GM23338 (cell line): ENCODE measurements around the gene TSEN2. TPM values are rescaled to one million over a fixed set of nuclear protein-coding genes. Genes with fewer than 3 reads are reported as not detected.

Source experiments
- ATAC-seq: fragments of 200-7000 bp; cut with Tn5 transposase; 3 replicates; pipeline ENCODE4 v1.9.1; 2020
- DNase-seq: peaks from one replicate; pipeline ENCODE4 v3.0.0-alpha.2; 2015; ENCODE audit warnings: low spot score
- H2AFZ ChIP-seq: fragments of 200-600 bp; sonication (generic); 2 replicates; pipeline ENCODE4 v1.8.0; 2016; ENCODE audit warnings: antibody characterized with exemption, mild to moderate bottlenecking, moderate library complexity
- H3F3A ChIP-seq: fragments of 200-600 bp; sonication (generic); replicated peaks from 2 replicates; pipeline ENCODE4 v1.8.0; 2017; ENCODE audit warnings: antibody characterized with exemption, mixed run types, low read depth
- H3K27ac ChIP-seq: fragments of 200-600 bp; sonication (generic); 2 replicates; pipeline ENCODE4 v1.6.1; 2016; ENCODE audit warnings: low read depth
- H3K27me3 ChIP-seq: fragments of 200-600 bp; sonication (generic); 2 replicates; pipeline ENCODE4 v1.8.0; 2016; ENCODE audit warnings: mild to moderate bottlenecking, mixed run types, moderate library complexity; ENCODE audit not compliant: insufficient read depth
- H3K36me3 ChIP-seq: fragments of 200-600 bp; sonication (generic); 2 replicates; pipeline ENCODE4 v1.8.0; 2016; ENCODE audit warnings: mild to moderate bottlenecking; ENCODE audit not compliant: insufficient read depth
- H3K4me1 ChIP-seq: fragments of 200-600 bp; sonication (generic); 2 replicates; pipeline ENCODE4 v1.8.0; 2016; ENCODE audit warnings: mild to moderate bottlenecking, moderate library complexity; ENCODE audit not compliant: insufficient read depth
- H3K4me2 ChIP-seq: fragments of 200-600 bp; sonication (generic); 2 replicates; pipeline ENCODE4 v1.7.1; 2017; ENCODE audit warnings: mixed run types
- H3K4me3 ChIP-seq: fragments of 200-600 bp; sonication (generic); 2 replicates; pipeline ENCODE4 v1.6.1; 2016; ENCODE audit warnings: mixed run types
- H3K79me2 ChIP-seq: fragments of 200-600 bp; sonication (generic); replicated peaks from 2 replicates; pipeline ENCODE4 v1.8.0; 2017; ENCODE audit warnings: mild to moderate bottlenecking; ENCODE audit not compliant: insufficient read depth
- H3K9me2 ChIP-seq: fragments of 200-600 bp; sonication (generic); 2 replicates; pipeline ENCODE4 v1.8.0; 2017; ENCODE audit not compliant: insufficient read depth
- H4K20me1 ChIP-seq: fragments of 200-600 bp; sonication (generic); replicated peaks from 2 replicates; pipeline ENCODE4 v1.8.0; 2017; ENCODE audit warnings: mild to moderate bottlenecking; ENCODE audit not compliant: insufficient read depth
- H3K27ac Mint-ChIP-seq: 2 replicates; pipeline ENCODE4 v1.8.0; 2020; ENCODE audit warnings: inconsistent platforms, mild to moderate bottlenecking, moderate library complexity, mixed read lengths
- H3K27me3 Mint-ChIP-seq: 3 replicates; pipeline ENCODE4 v1.8.0; 2022; ENCODE audit warnings: low read depth, mild to moderate bottlenecking, moderate library complexity, mixed read lengths, inconsistent platforms; ENCODE audit not compliant: insufficient read depth, poor library complexity
- H3K36me3 Mint-ChIP-seq: 3 replicates; pipeline ENCODE4 v1.8.0; 2021; ENCODE audit warnings: low read depth, mild to moderate bottlenecking, inconsistent platforms, moderate library complexity, mixed read lengths
- H3K4me1 Mint-ChIP-seq: 3 replicates; pipeline ENCODE4 v1.8.0; 2020; ENCODE audit warnings: mild to moderate bottlenecking, inconsistent platforms, mixed read lengths
- H3K4me3 Mint-ChIP-seq: 3 replicates; pipeline ENCODE4 v1.8.0; 2021; ENCODE audit warnings: moderate library complexity, mild to moderate bottlenecking, inconsistent platforms, mixed read lengths
- H3K9me3 Mint-ChIP-seq: 3 replicates; pipeline ENCODE4 v1.8.0; 2020; ENCODE audit warnings: moderate library complexity, mild to moderate bottlenecking, inconsistent platforms, mixed read lengths
- CREB1 ChIP-seq: fragments of 250-450 bp; sonication (Bioruptor Pico); IDR thresholded peaks from 2 replicates; pipeline ENCODE4 v1.5.0; 2020; ENCODE audit warnings: low read depth, mild to moderate bottlenecking, moderate library complexity
- CTCF ChIP-seq, 2 experiments: fragments of 200-600 bp in 1 of 2; sonication (generic) in 1 of 2; conservative IDR thresholded peaks; 2 replicates each; pipeline versions ENCODE4 v1.5.1 to v1.6.1; 2016 to 2017; ENCODE audit warnings: antibody characterized with exemption in 2 of 2, low read depth in 2 of 2, mild to moderate bottlenecking in 2 of 2, moderate library complexity in 1 of 2
- EZH2 ChIP-seq: fragments of 200-600 bp; sonication (generic); IDR thresholded peaks from one replicate; pipeline ENCODE4 v1.8.0; 2017; ENCODE audit warnings: antibody characterized with exemption, mild to moderate bottlenecking, low read depth; ENCODE audit not compliant: unreplicated experiment
- EZH2phosphoT487 ChIP-seq: fragments of 200-600 bp; sonication (generic); IDR thresholded peaks from one replicate; pipeline ENCODE4 v1.8.1; 2018; ENCODE audit warnings: antibody characterized with exemption; ENCODE audit not compliant: unreplicated experiment
- JUNB ChIP-seq: IDR thresholded peaks from one replicate; pipeline ENCODE4 v1.6.1; 2016; ENCODE audit warnings: antibody characterized with exemption; ENCODE audit not compliant: unreplicated experiment
- NANOG ChIP-seq: IDR thresholded peaks from 2 replicates; pipeline ENCODE4 v1.6.1; 2016; ENCODE audit warnings: antibody characterized with exemption, borderline replicate concordance
- POLR2AphosphoS5 ChIP-seq: IDR thresholded peaks from 2 replicates; pipeline ENCODE4 v1.6.1; 2016; ENCODE audit warnings: antibody characterized with exemption, low read depth
- REST ChIP-seq: IDR thresholded peaks from one replicate; pipeline ENCODE4 v1.6.1; 2018; ENCODE audit warnings: antibody characterized with exemption; ENCODE audit not compliant: unreplicated experiment
- STAT1 ChIP-seq: IDR thresholded peaks from one replicate; pipeline ENCODE4 v1.6.1; 2016; ENCODE audit warnings: antibody characterized with exemption; ENCODE audit not compliant: unreplicated experiment
- ZNF114 ChIP-seq: fragments of 250-450 bp; sonication (Bioruptor Pico); IDR thresholded peaks from 2 replicates; pipeline ENCODE4 v1.5.0; 2020; ENCODE audit warnings: mild to moderate bottlenecking, moderate library complexity
- ZNF331 ChIP-seq: fragments of 250-450 bp; sonication (Bioruptor Pico); IDR thresholded peaks from 2 replicates; pipeline ENCODE4 v1.5.0; 2020; ENCODE audit warnings: low read depth, mild to moderate bottlenecking, moderate library complexity
- ZNF462 ChIP-seq: fragments of 250-450 bp; sonication (Bioruptor Pico); IDR thresholded peaks from 2 replicates; pipeline ENCODE4 v1.5.0; 2020; ENCODE audit warnings: mild to moderate bottlenecking, moderate library complexity
- polyA plus RNA-seq: library from polyadenylated mRNA; unstranded; fragments of >200 nt; fragmentation: Nextera tagmentation; extraction: Ambion mirVana; gene quantifications from 2 replicates; pipeline ENCODE4 v1.2.1, GENCODE V29; 2016
- total RNA-seq: library from RNA; depleted of rRNA; stranded (reverse); fragments of >200 nt; shearing (Covaris generic); gene quantifications from 2 replicates; pipeline ENCODE4 v1.2.3, GENCODE V29; 2014
- TF ChIP-seq, protein P1 (sequence below): IDR thresholded peaks from 2 replicates; pipeline ENCODE4 v1.6.1; 2016; ENCODE audit warnings: antibody characterized with exemption

Gene TSEN2
- total and polyA plus RNA-seq, 2 experiments from 2014 or later, result 27.7 to 30.0 TPM

DNA sequence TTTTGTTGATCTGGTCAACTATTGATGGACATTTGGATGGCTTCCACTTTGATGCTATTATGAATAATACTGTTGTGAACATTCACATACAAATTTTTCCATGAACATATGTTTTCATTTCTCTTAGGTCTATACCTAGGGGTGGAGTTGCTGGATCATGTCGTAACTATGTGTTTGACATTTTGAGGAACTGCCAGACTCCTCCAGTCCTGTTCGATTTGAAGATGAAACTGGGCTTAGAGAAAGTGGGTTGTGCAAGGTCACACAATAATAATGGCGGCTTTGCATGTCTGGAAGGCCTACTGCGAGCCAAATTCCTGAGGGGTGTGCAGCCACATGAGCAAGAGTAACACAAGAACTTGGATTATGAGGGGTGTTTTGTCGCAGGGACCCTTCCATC is 2.6 kb downstream of the TSEN2 start:
- Histone ChIP-seq H2AFZ (no peak overlapping the region), H4K20me1 (peaks cover 8% of the 10 kb centered on the region; the same call in 1 of the 2 replicates), H3K4me2 (no peak overlapping the region), H3K27me3 (no peaks in the 10 kb centered on the region), H3K36me3 (peaks cover 17% of the 10 kb centered on the region; the same call in 1 of the 2 replicates), H3K4me1 (peaks cover 14% of the 10 kb centered on the region), H3F3A (no peaks in the 10 kb centered on the region), H3K9me2 (no peaks in the 10 kb centered on the region), H3K79me2 (peaks cover 39% of the 10 kb centered on the region), H3K27ac (no peak overlapping the region), H3K4me3 (no peak overlapping the region)
- H3K4me3 Mint-ChIP-seq, result no peak overlapping the region
- H3K27me3 Mint-ChIP-seq, result peaks cover 10% of the 10 kb centered on the region
- peaks cover 23% of the 10 kb centered on the region for H3K4me1 Mint-ChIP-seq
- peaks cover 22% of the 10 kb centered on the region for H3K36me3 Mint-ChIP-seq
- DNase-seq, result no peak
- no peak for ATAC-seq
- no peak for TF ChIP-seq CTCF (conservative IDR thresholded peaks at IDR 0.05; ENCODE audit: low read depth in 2 of 2)
- no peak for TF ChIP-seq NANOG
- TF ChIP-seq ZNF462 (CRISPR knock-in tag), result no peak
- no peak for TF ChIP-seq STAT1
- TF ChIP-seq, protein P1, sequence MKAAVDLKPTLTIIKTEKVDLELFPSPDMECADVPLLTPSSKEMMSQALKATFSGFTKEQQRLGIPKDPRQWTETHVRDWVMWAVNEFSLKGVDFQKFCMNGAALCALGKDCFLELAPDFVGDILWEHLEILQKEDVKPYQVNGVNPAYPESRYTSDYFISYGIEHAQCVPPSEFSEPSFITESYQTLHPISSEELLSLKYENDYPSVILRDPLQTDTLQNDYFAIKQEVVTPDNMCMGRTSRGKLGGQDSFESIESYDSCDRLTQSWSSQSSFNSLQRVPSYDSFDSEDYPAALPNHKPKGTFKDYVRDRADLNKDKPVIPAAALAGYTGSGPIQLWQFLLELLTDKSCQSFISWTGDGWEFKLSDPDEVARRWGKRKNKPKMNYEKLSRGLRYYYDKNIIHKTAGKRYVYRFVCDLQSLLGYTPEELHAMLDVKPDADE, result no peak
- TF ChIP-seq JUNB, result no peak
- TF ChIP-seq ZNF331 (CRISPR knock-in tag), result no peak
- no peak for TF ChIP-seq EZH2
- no peak for TF ChIP-seq REST
- TF ChIP-seq ZNF114 (CRISPR knock-in tag), result no peak
- TF ChIP-seq POLR2AphosphoS5, result no peak
- TF ChIP-seq CREB1 (CRISPR knock-in tag), result no peak
- TF ChIP-seq EZH2phosphoT487, result no peak
- no peak overlapping the region for H3K27ac Mint-ChIP-seq
- H3K9me3 Mint-ChIP-seq, result no peaks in the 10 kb centered on the region
